Testis (tissue), 2 donors: ENCODE measurements around the gene LGALS7B.
"Not testable (repeated sequence)": the region's sequence is repeated elsewhere in the genome, so short reads cannot be mapped to it uniquely, and the experiment has no call there.

Experiments used
- CTCF ChIP-seq, 3 experiments: fragments of 450-650 bp in 2 of 3; fragments of 200-600 bp in 1 of 3; sonication (generic) in 1 of 3; IDR thresholded peaks; one replicate each; pipeline ENCODE4 v1.5.1; 2016 to 2019; ENCODE audit warnings: antibody characterized with exemption in 3 of 3, mild to moderate bottlenecking in 2 of 3, moderate library complexity in 1 of 3
- POLR2A ChIP-seq: fragments of 450-650 bp; IDR thresholded peaks from one replicate; pipeline ENCODE4 v1.6.1; 2017; ENCODE audit warnings: antibody characterized with exemption, mild to moderate bottlenecking, moderate library complexity

- not testable (repeated sequence) for TF ChIP-seq POLR2A; CTCF (IDR thresholded peaks at IDR 0.05)
Measured at GRCh38 chr19:38754196-38754595, 34.8 kb upstream of the LGALS7B start.
